DOHH2 (cell line): Measurements from ENCODE around the gene HMGCS1.

Source experiments
- EZH2phosphoT487 ChIP-seq: fragments of 200-600 bp; sonication (generic); IDR thresholded peaks from 2 replicates; pipeline ENCODE4 v1.6.1; 2017; ENCODE audit warnings: borderline replicate concordance, mild to moderate bottlenecking, antibody characterized with exemption, low read length, moderate library complexity, mixed read lengths
- TF ChIP-seq, protein P1 (sequence below): fragments of 200-600 bp; sonication (generic); IDR thresholded peaks from one replicate; pipeline ENCODE4 v1.5.1; 2014; ENCODE audit warnings: antibody characterized with exemption, mild to moderate bottlenecking, low read depth, low read length; ENCODE audit not compliant: poor library complexity, severe bottlenecking

DNA sequence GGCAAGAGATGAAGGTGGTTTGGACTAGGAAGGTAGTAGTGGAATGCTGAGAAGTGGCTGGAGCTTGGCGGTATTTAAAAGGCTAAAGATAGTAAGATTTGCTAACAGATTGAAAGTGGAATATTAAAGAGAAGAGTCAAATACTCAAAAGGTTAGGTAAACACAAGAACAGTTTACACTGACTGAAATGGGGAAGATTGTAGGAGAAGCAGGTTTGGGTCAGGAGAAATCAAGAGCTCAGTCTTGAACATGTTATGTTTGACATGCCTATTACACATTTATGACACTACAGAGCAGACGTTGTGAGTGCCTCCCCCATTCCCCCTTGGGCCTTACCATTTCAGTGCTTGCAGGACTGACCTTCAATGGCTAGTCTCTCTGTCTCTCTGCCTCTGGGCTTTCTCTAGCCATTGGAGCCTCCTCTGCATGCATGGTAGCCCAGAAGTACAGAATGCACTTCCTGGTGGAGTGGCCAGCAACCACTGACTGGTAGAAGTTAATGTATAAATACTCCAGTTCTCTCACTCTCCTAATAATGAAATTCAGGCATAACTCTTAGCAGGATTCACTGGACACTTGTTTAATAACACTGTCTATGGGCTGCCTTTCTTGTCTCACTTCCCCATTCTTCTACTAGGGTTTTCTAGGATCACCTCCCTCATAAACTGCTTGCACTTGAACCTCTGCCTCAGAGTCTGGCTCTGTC is 56.8 kb downstream of the HMGCS1 start:
- TF ChIP-seq EZH2phosphoT487, result no peak
- TF ChIP-seq, protein P1, sequence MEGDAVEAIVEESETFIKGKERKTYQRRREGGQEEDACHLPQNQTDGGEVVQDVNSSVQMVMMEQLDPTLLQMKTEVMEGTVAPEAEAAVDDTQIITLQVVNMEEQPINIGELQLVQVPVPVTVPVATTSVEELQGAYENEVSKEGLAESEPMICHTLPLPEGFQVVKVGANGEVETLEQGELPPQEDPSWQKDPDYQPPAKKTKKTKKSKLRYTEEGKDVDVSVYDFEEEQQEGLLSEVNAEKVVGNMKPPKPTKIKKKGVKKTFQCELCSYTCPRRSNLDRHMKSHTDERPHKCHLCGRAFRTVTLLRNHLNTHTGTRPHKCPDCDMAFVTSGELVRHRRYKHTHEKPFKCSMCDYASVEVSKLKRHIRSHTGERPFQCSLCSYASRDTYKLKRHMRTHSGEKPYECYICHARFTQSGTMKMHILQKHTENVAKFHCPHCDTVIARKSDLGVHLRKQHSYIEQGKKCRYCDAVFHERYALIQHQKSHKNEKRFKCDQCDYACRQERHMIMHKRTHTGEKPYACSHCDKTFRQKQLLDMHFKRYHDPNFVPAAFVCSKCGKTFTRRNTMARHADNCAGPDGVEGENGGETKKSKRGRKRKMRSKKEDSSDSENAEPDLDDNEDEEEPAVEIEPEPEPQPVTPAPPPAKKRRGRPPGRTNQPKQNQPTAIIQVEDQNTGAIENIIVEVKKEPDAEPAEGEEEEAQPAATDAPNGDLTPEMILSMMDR, result no peak
